Karpas-422 (cell line): Measurements from ENCODE around the gene SEMA3G. TPM values are rescaled to one million over a fixed set of nuclear protein-coding genes. Genes with fewer than 3 reads are reported as not detected.
A peak's percentile ranks its signal among the peaks of the same experiment; 100 is the strongest.

Source experiments
- DNase-seq: peaks from one replicate; pipeline ENCODE4 v3.0.0-alpha.2; 2015
- H2AFZ ChIP-seq: fragments of 200-600 bp; sonication (generic); 2 replicates; pipeline ENCODE4 v1.6.1; 2014; ENCODE audit warnings: antibody characterized with exemption, low read length, mixed read lengths
- H3K27ac ChIP-seq: fragments of 200-600 bp; sonication (generic); 2 replicates; pipeline ENCODE4 v1.5.1; 2014; ENCODE audit warnings: mild to moderate bottlenecking, low read length, moderate library complexity
- H3K27me3 ChIP-seq: fragments of 200-600 bp; sonication (generic); 2 replicates; pipeline ENCODE4 v1.6.1; 2014; ENCODE audit warnings: low read length, mixed read lengths
- H3K36me3 ChIP-seq: fragments of 200-600 bp; sonication (generic); 2 replicates; pipeline ENCODE4 v1.6.1; 2014; ENCODE audit warnings: low read length, mixed read lengths; ENCODE audit not compliant: insufficient read depth
- H3K4me1 ChIP-seq: fragments of 200-600 bp; sonication (generic); 2 replicates; pipeline ENCODE4 v1.6.1; 2014; ENCODE audit warnings: mild to moderate bottlenecking, low read length, mixed read lengths
- H3K4me2 ChIP-seq: fragments of 200-600 bp; sonication (generic); 2 replicates; pipeline ENCODE4 v1.6.1; 2014; ENCODE audit warnings: low read length, low read depth, mild to moderate bottlenecking; ENCODE audit not compliant: poor library complexity, severe bottlenecking
- H3K4me3 ChIP-seq: fragments of 200-600 bp; sonication (generic); 2 replicates; pipeline ENCODE4 v1.5.1; 2014; ENCODE audit warnings: mild to moderate bottlenecking, antibody characterized with exemption, low read length, mixed read lengths
- H3K79me2 ChIP-seq: fragments of 200-600 bp; sonication (generic); 2 replicates; pipeline ENCODE4 v1.6.1; 2014; ENCODE audit warnings: mild to moderate bottlenecking, low read length, mixed read lengths
- H3K9ac ChIP-seq: fragments of 200-600 bp; sonication (generic); 2 replicates; pipeline ENCODE4 v1.6.0; 2014; ENCODE audit warnings: low read length
- H3K9me2 ChIP-seq: fragments of 200-600 bp; sonication (generic), shearing (Covaris generic); replicated peaks from 2 replicates; pipeline ENCODE4 v1.6.0; 2014; ENCODE audit warnings: mild to moderate bottlenecking, low read length, moderate library complexity; ENCODE audit not compliant: insufficient read depth
- H3K9me3 ChIP-seq: fragments of 300-700, 200-600 bp; sonication (generic); 2 replicates; pipeline ENCODE4 v1.6.1; 2014; ENCODE audit warnings: low read length, mixed read lengths
- H4K20me1 ChIP-seq: fragments of 200-600 bp; sonication (generic); 2 replicates; pipeline ENCODE4 v1.6.1; 2014; ENCODE audit warnings: mild to moderate bottlenecking, antibody characterized with exemption, low read length, low read depth; ENCODE audit not compliant: insufficient read depth
- total RNA-seq: library from RNA; depleted of rRNA; stranded (reverse); fragments of >200 nt; shearing (Covaris generic); gene quantifications from 2 replicates; pipeline ENCODE4 v1.2.3, GENCODE V29; 2014; ENCODE audit warnings: low replicate concordance

SEMA3G gene
- total RNA-seq, 1 experiment from 2014 or later = not detected

- DNase-seq = no peak
- Histone ChIP-seq H3K27ac (no peak overlapping the region), H2AFZ (no peak overlapping the region), H3K9ac (no peak overlapping the region), H3K27me3 (no peaks in the 10 kb centered on the region), H3K4me3 (no peak overlapping the region), H3K36me3 (peaks cover 3% of the 10 kb centered on the region; the same call in 1 of the 2 replicates), H3K9me3 (no peaks in the 10 kb centered on the region), H3K4me2 (no peak overlapping the region), H3K4me1 (peaks cover 26% of the 10 kb centered on the region), H4K20me1 (no peaks in the 10 kb centered on the region), H3K79me2 (peaks cover 26% of the 10 kb centered on the region), H3K9me2 (no peaks in the 10 kb centered on the region)
Observed at GRCh38 chr3:52452570-52453221, 7.8 kb upstream of the SEMA3G start.

GRCh38 chr3:52452126-52452525, 7.2 kb upstream of the SEMA3G start:
- no peak overlapping the region for H3K27ac ChIP-seq
- no peaks in the 10 kb centered on the region for H3K36me3 ChIP-seq
- H3K9me3 ChIP-seq = no peaks in the 10 kb centered on the region
- H3K9ac ChIP-seq = no peak overlapping the region
- no peak overlapping the region for H3K4me3 ChIP-seq
- H3K4me2 ChIP-seq = no peak overlapping the region
- no peaks in the 10 kb centered on the region for H3K27me3 ChIP-seq
- H3K4me1 ChIP-seq = peaks cover 20% of the 10 kb centered on the region
- no peak for DNase-seq
- no peak overlapping the region for H2AFZ ChIP-seq
- H3K79me2 ChIP-seq = peaks cover 20% of the 10 kb centered on the region
- no peaks in the 10 kb centered on the region for H3K9me2 ChIP-seq
- no peaks in the 10 kb centered on the region for H4K20me1 ChIP-seq

- no peak for DNase-seq
- H3K4me3 ChIP-seq = no peak overlapping the region
- H3K27me3 ChIP-seq = no peaks in the 10 kb centered on the region
- no peak overlapping the region for H2AFZ ChIP-seq
- H3K9me2 ChIP-seq = no peaks in the 10 kb centered on the region
- H3K9me3 ChIP-seq = no peaks in the 10 kb centered on the region
- H3K27ac ChIP-seq = no peak overlapping the region
- no peak overlapping the region for H3K4me2 ChIP-seq
- no peaks in the 10 kb centered on the region for H4K20me1 ChIP-seq
- H3K4me1 ChIP-seq = peaks cover 13% of the 10 kb centered on the region
- peaks cover 14% of the 10 kb centered on the region for H3K79me2 ChIP-seq
- H3K36me3 ChIP-seq = no peaks in the 10 kb centered on the region
- no peak overlapping the region for H3K9ac ChIP-seq
Observed at GRCh38 chr3:52451237-52452083, 6.6 kb upstream of the SEMA3G start.

GRCh38 chr3:52450489-52451236, 5.8 kb upstream of the SEMA3G start:
- Histone ChIP-seq H3K36me3 (no peaks in the 10 kb centered on the region), H3K4me3 (no peak overlapping the region), H3K79me2 (peaks cover 6% of the 10 kb centered on the region), H3K9me2 (no peaks in the 10 kb centered on the region), H3K27me3 (no peaks in the 10 kb centered on the region), H3K9ac (no peak overlapping the region), H3K4me2 (no peak overlapping the region), H3K4me1 (peaks cover 11% of the 10 kb centered on the region), H3K9me3 (no peaks in the 10 kb centered on the region), H2AFZ (no peak overlapping the region), H3K27ac (no peak overlapping the region), H4K20me1 (no peaks in the 10 kb centered on the region)
- no peak for DNase-seq

- Histone ChIP-seq H3K9me3 (no peaks in the 10 kb centered on the region), H3K27ac (no peak overlapping the region), H3K79me2 (no peaks in the 10 kb centered on the region), H2AFZ (no peak overlapping the region), H3K4me3 (no peak overlapping the region), H4K20me1 (no peaks in the 10 kb centered on the region), H3K9ac (no peak overlapping the region), H3K36me3 (no peaks in the 10 kb centered on the region), H3K27me3 (no peaks in the 10 kb centered on the region), H3K4me2 (no peak overlapping the region), H3K9me2 (no peaks in the 10 kb centered on the region), H3K4me1 (peaks cover 6% of the 10 kb centered on the region; the same call in 1 of the 2 replicates)
- DNase-seq = no peak
Observed at GRCh38 chr3:52447512-52448355, 2.8 kb upstream of the SEMA3G start.

GRCh38 chr3:52446631-52447511, 2.0 kb upstream of the SEMA3G start:
- H3K4me1 ChIP-seq = peaks cover 6% of the 10 kb centered on the region; the same call in 1 of the 2 replicates
- no peaks in the 10 kb centered on the region for H3K27me3 ChIP-seq
- DNase-seq = peak; percentile 93
- H3K4me3 ChIP-seq = no peak overlapping the region
- no peak overlapping the region for H2AFZ ChIP-seq
- no peak overlapping the region for H3K27ac ChIP-seq
- no peak overlapping the region for H3K9ac ChIP-seq
- no peaks in the 10 kb centered on the region for H3K79me2 ChIP-seq
- H3K36me3 ChIP-seq = no peaks in the 10 kb centered on the region
- H3K9me2 ChIP-seq = no peaks in the 10 kb centered on the region
- no peaks in the 10 kb centered on the region for H3K9me3 ChIP-seq
- no peak overlapping the region for H3K4me2 ChIP-seq
- H4K20me1 ChIP-seq = no peaks in the 10 kb centered on the region

- Histone ChIP-seq H3K9me2 (no peaks in the 10 kb centered on the region), H3K27ac (no peak overlapping the region), H3K9ac (no peak overlapping the region), H3K9me3 (no peaks in the 10 kb centered on the region), H3K4me1 (peaks cover 6% of the 10 kb centered on the region; the same call in 1 of the 2 replicates), H4K20me1 (no peaks in the 10 kb centered on the region), H2AFZ (no peak overlapping the region), H3K79me2 (no peaks in the 10 kb centered on the region), H3K4me2 (no peak overlapping the region), H3K4me3 (no peak overlapping the region), H3K27me3 (no peaks in the 10 kb centered on the region), H3K36me3 (no peaks in the 10 kb centered on the region)
- no peak for DNase-seq
Observed at GRCh38 chr3:52446042-52446441, 1.1 kb upstream of the SEMA3G start.
